HepG2 (cell line): Measurements from ENCODE around the gene PLCB1. TPM values are rescaled to one million over a fixed set of nuclear protein-coding genes. Genes with fewer than 3 reads are reported as not detected.

ENCODE experiments used
- ARNT2 ChIP-seq: sonication (generic); formaldehyde crosslinking; IDR thresholded peaks from 2 replicates; pipeline ENCODE4 v1.8.0; 2022; ENCODE audit warnings: mild to moderate bottlenecking, low read depth, missing genetic modification reagents, moderate library complexity
- EED ChIP-seq: sonication (generic); formaldehyde crosslinking; IDR thresholded peaks from 2 replicates; pipeline ENCODE4 v1.5.0; 2020; ENCODE audit warnings: mild to moderate bottlenecking, missing genetic modification reagents
- GTF2F1 ChIP-seq: fragments of 150-350 bp; IDR thresholded peaks from 2 replicates; pipeline ENCODE4 v1.6.1; 2014; ENCODE audit warnings: low read length
- NR2F1 ChIP-seq, 2 experiments: fragments of 450-650 bp in 1 of 2; formaldehyde crosslinking in 1 of 2; IDR thresholded peaks; 2 replicates each; pipeline versions ENCODE4 v1.5.0 to v1.6.1; 2016 to 2020; ENCODE audit warnings: mild to moderate bottlenecking in 1 of 2, missing compliant biosample characterization in 1 of 2, missing genetic modification reagents in 1 of 2, moderate library complexity in 1 of 2
- RBM22 ChIP-seq: fragments of 200-400 bp; formaldehyde crosslinking; optimal IDR thresholded peaks from 2 replicates; pipeline ENCODE3; 2017; ENCODE audit warnings: mild to moderate bottlenecking, low read length, moderate library complexity
- RFXAP ChIP-seq: sonication (generic); formaldehyde crosslinking; IDR thresholded peaks from 2 replicates; pipeline ENCODE4 v1.4.0; 2020; ENCODE audit warnings: missing genetic modification reagents, borderline replicate concordance
- SMAD1 ChIP-seq: sonication (generic); formaldehyde crosslinking; IDR thresholded peaks from 2 replicates; pipeline ENCODE4 v1.4.0; 2020; ENCODE audit warnings: missing genetic modification reagents, low read depth, mild to moderate bottlenecking, borderline replicate concordance
- SNAI1 ChIP-seq: sonication (generic); formaldehyde crosslinking; IDR thresholded peaks from 2 replicates; pipeline ENCODE4 v1.5.0; 2020; ENCODE audit warnings: mild to moderate bottlenecking, missing genetic modification reagents, borderline replicate concordance
- SOX6 ChIP-seq, 2 experiments: fragments of 450-650 bp in 1 of 2; sonication (generic) in 1 of 2; formaldehyde crosslinking in 1 of 2; IDR thresholded peaks; 2 replicates each; pipeline versions ENCODE4 v1.4.0 to v1.6.1; 2017 to 2020; ENCODE audit warnings: antibody characterized with exemption in 1 of 2, mild to moderate bottlenecking in 1 of 2, missing genetic modification reagents in 1 of 2
- SRSF4 ChIP-seq: fragments of 200-400 bp; formaldehyde crosslinking; IDR thresholded peaks from one replicate; pipeline ENCODE4 v1.6.1; 2018; ENCODE audit warnings: mild to moderate bottlenecking, low read depth, low read length, moderate library complexity; ENCODE audit not compliant: poor library complexity, severe bottlenecking
- YEATS4 ChIP-seq: sonication (generic); formaldehyde crosslinking; IDR thresholded peaks from 2 replicates; pipeline ENCODE4 v1.4.0; 2020; ENCODE audit warnings: missing genetic modification reagents, borderline replicate concordance
- ZC3H4 ChIP-seq: sonication (generic); formaldehyde crosslinking; IDR thresholded peaks from 2 replicates; pipeline ENCODE4 v1.4.0; 2020; ENCODE audit warnings: missing genetic modification reagents, borderline replicate concordance
- ZMYM2 ChIP-seq: sonication (generic); formaldehyde crosslinking; IDR thresholded peaks from 2 replicates; pipeline ENCODE4 v1.8.0; 2022; ENCODE audit warnings: mild to moderate bottlenecking, missing genetic modification reagents
- ZNF274 ChIP-seq: sonication (generic); formaldehyde crosslinking; IDR thresholded peaks from 2 replicates; pipeline ENCODE4 v1.5.1; 2020; ENCODE audit warnings: mild to moderate bottlenecking, missing genetic modification reagents
- ZNF44 ChIP-seq: sonication (generic); formaldehyde crosslinking; IDR thresholded peaks from 2 replicates; pipeline ENCODE4 v1.5.1; 2020; ENCODE audit warnings: mild to moderate bottlenecking, missing genetic modification reagents
- ZNF607 ChIP-seq: sonication (generic); formaldehyde crosslinking; IDR thresholded peaks from 2 replicates; pipeline ENCODE4 v1.5.1; 2020; ENCODE audit warnings: missing genetic modification reagents, mild to moderate bottlenecking, borderline replicate concordance
- ZNF737 ChIP-seq: sonication (generic); formaldehyde crosslinking; IDR thresholded peaks from 2 replicates; pipeline ENCODE4 v1.5.0; 2020; ENCODE audit warnings: missing genetic modification reagents, mild to moderate bottlenecking, borderline replicate concordance
- ZNF768 ChIP-seq: sonication (generic); formaldehyde crosslinking; IDR thresholded peaks from 2 replicates; pipeline ENCODE4 v1.4.0; 2020; ENCODE audit warnings: missing genetic modification reagents
- ZNF776 ChIP-seq: sonication (generic); formaldehyde crosslinking; IDR thresholded peaks from 2 replicates; pipeline ENCODE4 v1.4.0; 2020; ENCODE audit warnings: mild to moderate bottlenecking, missing genetic modification reagents
- polyA plus RNA-seq, 8 experiments: library from polyadenylated mRNA; depleted of rRNA in 3 of 8; stranded (reverse) in 7 of 8; unstranded in 1 of 8; fragments of >200 nt; fragmentation: Illumina TruSeq in 4 of 8; extraction: Trizol in 4 of 8; gene quantifications; 2 replicates each; pipeline versions ENCODE4 v1.2.1 to v1.2.3, GENCODE V29; 2011 to 2016; ENCODE audit warnings: low read depth in 4 of 8, missing spikeins in 1 of 8, mixed read lengths in 1 of 8; ENCODE audit not compliant: insufficient read depth in 1 of 8
- total RNA-seq, 5 experiments: library from RNA; depleted of rRNA; stranded (reverse); fragments of >200 nt; fragmentation: Illumina TruSeq; extraction: Trizol; gene quantifications; 2 replicates each; pipeline ENCODE4 v1.2.3, GENCODE V29; 2016; ENCODE audit warnings: low read depth in 1 of 5
- TF ChIP-seq, protein P1 (sequence below): sonication (generic); formaldehyde crosslinking; IDR thresholded peaks from 2 replicates; pipeline ENCODE4 v1.8.0; 2022; ENCODE audit warnings: missing genetic modification reagents, mild to moderate bottlenecking, inconsistent platforms, borderline replicate concordance
- TF ChIP-seq, protein P2 (sequence below): sonication (generic); formaldehyde crosslinking; IDR thresholded peaks from 2 replicates; pipeline ENCODE4 v1.5.0; 2020; ENCODE audit warnings: missing genetic modification reagents
- TF ChIP-seq, protein P3 (sequence below): sonication (generic); formaldehyde crosslinking; IDR thresholded peaks from 2 replicates; pipeline ENCODE4 v1.5.0; 2020; ENCODE audit warnings: missing genetic modification reagents, mild to moderate bottlenecking, borderline replicate concordance
- TF ChIP-seq, protein P4 (sequence below): fragments of 450-650 bp; IDR thresholded peaks from 2 replicates; pipeline ENCODE4 v1.6.1; 2016

The PLCB1 gene
- total and polyA plus RNA-seq, 2 of the 13 experiments (the other 11 are each of a cell fraction or from before 2014, with no cell fraction given): 42.4 to 55.9 TPM

DNA sequence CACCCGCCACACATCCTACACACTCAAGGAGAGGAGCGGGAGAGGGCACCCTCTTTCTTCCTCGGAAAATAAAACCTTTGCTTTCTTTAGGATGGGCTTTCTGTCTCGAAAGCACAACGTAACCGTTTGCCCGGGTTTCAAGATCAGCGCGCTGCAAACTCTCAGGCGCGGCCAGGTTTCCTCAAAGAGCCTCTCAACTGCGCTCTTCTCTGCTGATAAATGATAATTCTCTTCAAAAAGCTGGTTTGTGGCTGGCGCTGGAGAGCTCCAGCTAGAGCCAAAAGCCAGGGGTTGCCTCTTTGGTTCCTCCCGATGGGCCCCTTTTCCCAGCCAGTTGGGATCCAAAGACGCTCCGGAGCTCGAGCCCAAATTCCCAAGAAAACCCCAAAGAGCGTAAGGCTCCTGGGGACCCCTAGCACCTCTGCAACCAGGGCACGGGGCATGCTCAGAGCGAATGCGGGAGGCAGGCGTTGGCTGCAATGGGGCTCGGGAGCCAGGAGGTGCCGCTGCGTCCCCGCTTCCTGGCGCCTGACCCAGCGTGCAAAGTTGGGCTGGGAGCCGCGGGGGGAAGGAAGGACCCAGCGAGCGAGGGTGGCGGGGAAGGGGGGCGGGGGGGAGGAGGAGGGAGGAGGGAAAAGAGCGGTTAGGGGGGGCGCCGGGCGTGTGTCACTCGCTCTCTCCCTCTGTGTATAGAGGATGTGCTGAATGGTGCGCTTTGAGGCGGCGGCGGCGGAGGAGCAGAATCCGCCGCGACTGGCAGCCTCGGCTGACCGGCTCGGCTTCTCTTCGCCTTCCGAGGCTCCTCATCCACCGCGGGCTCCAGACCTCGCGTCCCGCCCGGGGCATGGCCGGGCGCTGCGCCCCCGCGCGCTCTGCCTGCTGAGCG, at the start of gene PLCB1 (continued):
- TF ChIP-seq, protein P1, sequence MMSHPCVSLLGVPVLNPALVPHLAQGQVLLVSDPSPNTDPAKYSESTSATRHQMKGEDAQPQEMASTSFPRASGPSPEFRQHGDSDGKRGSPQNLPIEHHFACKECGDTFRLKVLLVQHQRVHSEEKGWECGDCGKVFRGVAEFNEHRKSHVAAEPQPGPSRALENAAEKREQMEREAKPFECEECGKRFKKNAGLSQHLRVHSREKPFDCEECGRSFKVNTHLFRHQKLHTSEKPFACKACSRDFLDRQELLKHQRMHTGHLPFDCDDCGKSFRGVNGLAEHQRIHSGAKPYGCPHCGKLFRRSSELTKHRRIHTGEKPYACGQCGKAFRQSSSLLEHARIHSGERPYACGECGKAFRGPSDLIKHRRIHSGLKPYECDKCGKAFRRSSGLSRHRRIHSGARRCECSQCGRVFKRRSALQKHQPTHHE (CRISPR knock-in tag): 0 out of 2 replicates have a peak, but pooled peaks have one; percentile 17
- TF ChIP-seq ARNT2 (CRISPR knock-in tag) (no peak), ZNF44 (0 out of 2 replicates have a peak, but pooled peaks have one; percentile 58), SOX6 (IDR thresholded peaks at IDR 0.05) (no peak), SOX6 (CRISPR knock-in tag; IDR thresholded peaks at IDR 0.05) (peak; percentile 82), ZMYM2 (CRISPR knock-in tag) (no peak), ZNF776 (CRISPR knock-in tag) (no peak; the same call in 1 of the 2 replicates), ZNF607 (CRISPR knock-in tag) (0 out of 2 replicates have a peak, but pooled peaks have one; percentile 33), ZC3H4 (CRISPR knock-in tag) (no peak), SMAD1 (no peak), EED (CRISPR knock-in tag) (no peak), SNAI1 (CRISPR knock-in tag) (no peak), RFXAP (CRISPR knock-in tag) (no peak), RBM22 (no peak), ZNF737 (CRISPR knock-in tag) (no peak), ZNF768 (CRISPR knock-in tag) (peak; percentile 28; the same call in 1 of the 2 replicates), NR2F1 (CRISPR knock-in tag; IDR thresholded peaks at IDR 0.05) (0 out of 4 replicates have a peak, but pooled peaks of 1 of the 2 experiments have one; percentile 56), GTF2F1 (no peak), SRSF4 (no peak), ZNF274 (peak; percentile 60; the same call in 1 of the 2 replicates), YEATS4 (CRISPR knock-in tag) (peak; percentile 75; the same call in 1 of the 2 replicates)
- TF ChIP-seq, protein P2, sequence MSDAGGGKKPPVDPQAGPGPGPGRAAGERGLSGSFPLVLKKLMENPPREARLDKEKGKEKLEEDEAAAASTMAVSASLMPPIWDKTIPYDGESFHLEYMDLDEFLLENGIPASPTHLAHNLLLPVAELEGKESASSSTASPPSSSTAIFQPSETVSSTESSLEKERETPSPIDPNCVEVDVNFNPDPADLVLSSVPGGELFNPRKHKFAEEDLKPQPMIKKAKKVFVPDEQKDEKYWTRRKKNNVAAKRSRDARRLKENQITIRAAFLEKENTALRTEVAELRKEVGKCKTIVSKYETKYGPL (CRISPR knock-in tag): no peak
- TF ChIP-seq, protein P3, sequence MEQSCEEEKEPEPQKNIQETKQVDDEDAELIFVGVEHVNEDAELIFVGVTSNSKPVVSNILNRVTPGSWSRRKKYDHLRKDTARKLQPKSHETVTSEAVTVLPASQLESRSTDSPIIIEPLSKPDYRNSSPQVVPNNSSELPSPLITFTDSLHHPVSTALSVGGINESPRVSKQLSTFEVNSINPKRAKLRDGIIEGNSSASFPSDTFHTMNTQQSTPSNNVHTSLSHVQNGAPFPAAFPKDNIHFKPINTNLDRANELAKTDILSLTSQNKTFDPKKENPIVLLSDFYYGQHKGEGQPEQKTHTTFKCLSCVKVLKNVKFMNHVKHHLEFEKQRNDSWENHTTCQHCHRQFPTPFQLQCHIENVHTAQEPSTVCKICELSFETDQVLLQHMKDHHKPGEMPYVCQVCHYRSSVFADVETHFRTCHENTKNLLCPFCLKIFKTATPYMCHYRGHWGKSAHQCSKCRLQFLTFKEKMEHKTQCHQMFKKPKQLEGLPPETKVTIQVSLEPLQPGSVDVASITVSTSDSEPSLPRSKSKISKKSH (CRISPR knock-in tag): no peak
- TF ChIP-seq, protein P4, sequence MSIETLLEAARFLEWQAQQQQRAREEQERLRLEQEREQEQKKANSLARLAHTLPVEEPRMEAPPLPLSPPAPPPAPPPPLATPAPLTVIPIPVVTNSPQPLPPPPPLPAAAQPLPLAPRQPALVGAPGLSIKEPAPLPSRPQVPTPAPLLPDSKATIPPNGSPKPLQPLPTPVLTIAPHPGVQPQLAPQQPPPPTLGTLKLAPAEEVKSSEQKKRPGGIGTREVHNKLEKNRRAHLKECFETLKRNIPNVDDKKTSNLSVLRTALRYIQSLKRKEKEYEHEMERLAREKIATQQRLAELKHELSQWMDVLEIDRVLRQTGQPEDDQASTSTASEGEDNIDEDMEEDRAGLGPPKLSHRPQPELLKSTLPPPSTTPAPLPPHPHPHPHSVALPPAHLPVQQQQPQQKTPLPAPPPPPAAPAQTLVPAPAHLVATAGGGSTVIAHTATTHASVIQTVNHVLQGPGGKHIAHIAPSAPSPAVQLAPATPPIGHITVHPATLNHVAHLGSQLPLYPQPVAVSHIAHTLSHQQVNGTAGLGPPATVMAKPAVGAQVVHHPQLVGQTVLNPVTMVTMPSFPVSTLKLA: no peak
